GM21786 (cell line): ENCODE data around the gene CFH.
A peak's percentile ranks its signal among the peaks of the same experiment; 100 is the strongest.
"Not testable (repeated sequence)": the region's sequence is repeated elsewhere in the genome, so short reads cannot be mapped to it uniquely, and the experiment has no call there.

Source experiments
- ATAC-seq: cut with Tn5 transposase; IDR thresholded peaks from one replicate; pipeline ENCODE4 v1.9.1; 2021; ENCODE audit not compliant: unreplicated experiment

The CFH gene

GRCh38 chr1:196661345-196661744, 9.5 kb downstream of the CFH start:
- ATAC-seq, result no peak

- no peak for ATAC-seq
These were observed 15.3 kb downstream of the CFH start for GRCh38 chr1:196667131-196667530.

DNA sequence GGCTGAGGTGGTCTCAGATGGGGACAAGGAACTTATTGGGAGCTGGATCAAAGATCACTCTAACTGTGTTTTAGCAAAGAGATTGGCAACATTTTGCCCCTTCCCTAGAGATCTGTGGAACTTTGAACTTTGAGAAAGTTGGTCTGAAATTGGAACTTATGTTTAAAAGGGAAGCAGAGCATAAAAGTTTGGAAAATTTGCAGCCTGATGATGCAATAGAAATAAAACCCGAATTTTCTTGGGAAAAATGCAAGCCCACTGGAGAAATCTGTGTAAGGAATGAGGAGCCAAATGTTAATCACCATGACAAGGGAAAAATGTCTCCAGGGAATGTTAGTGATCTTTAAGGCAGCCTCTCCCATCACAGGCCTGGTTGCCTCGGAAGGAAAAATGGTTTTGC, 17.2 kb downstream of the CFH start:
- ATAC-seq, result no peak

DNA sequence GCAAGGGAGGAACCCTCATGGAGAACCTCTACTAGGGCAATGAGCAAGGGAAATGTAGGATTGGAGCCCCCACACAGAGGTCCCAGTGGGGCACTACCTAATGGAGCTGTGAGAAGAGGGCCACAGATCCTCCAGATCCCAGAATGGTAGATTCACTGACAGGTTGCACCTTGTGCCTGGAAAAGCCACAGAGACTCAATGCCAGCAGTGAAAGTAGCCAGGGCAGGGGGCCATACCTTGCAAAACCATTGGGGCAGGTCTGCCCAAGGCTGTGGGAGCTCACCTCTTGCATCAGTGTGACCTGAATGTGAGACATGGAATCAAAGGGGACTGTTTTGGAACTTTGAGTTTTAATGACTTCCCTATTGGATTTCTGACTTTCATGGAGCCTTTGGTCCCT, 17.9 kb downstream of the CFH start:
- ATAC-seq, result no peak

DNA sequence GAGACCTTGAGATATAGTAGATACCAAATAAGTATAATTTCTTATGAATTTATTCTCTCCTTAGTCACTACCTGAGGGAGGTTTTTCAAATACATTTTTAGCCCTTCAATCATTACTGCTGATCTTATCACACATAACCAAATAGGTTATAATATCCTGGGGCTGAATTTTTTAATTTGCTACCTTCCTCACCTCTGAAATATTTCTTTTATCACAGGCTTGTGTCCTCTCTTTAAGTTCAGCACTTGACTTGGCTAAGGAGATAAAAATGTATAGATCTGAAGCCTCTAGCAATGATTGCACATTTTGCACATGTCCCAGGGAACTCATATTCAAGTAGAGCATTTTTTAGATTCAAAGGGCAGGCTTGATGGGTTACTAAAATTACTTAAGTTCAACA, 23.1 kb downstream of the CFH start:
- no peak for ATAC-seq

DNA sequence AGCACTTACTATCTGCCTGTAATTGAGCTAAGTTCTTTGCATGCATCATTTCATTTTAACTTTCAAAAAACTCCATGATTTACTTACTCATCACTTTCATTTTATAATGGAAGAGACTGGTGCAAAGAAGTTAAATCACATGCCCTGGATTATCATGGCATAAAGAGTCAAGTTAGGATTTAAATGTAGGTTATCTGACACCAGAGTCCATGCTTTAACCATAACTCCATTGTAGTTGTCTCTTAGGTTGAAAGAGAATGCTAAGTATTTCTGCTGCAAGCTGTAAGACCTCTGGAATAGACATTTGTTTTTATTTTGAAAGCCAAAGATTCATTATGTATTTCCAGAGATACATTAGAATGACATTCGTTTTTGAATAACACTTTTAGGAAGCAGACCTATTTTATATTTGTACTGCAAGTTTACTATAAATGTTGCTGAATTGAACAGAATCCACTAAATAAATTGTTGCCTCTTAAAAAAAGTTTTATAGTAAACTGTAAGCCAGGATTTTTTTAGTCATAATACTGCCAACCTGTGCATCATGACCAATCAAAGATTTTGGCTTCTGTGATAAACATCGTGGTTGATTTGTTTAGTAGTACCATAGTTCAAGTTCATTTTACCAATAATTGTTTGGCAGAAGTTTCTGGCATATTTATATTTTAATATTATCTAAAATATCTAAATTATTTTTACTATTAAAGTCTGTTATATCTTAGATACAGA, 26.1 kb downstream of the CFH start:
- no peak for ATAC-seq

DNA sequence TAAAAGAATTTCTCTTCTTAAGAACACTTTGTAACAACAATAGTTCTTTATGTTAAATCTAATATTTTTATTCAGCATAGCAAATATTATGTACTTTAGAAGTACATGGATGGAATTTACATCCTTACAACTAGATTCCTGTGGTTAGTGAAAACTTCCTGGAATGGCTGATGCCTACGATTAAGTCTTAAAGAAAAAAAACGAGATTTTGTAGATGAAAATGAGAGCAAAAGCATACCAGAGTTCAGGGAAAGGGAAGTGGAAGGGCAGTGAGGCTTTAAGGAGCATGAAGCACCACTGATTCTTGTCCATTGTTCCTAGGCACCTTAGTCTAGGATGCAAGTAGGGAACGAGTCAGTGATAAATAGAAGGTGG, 26.7 kb downstream of the CFH start:
- no peak for ATAC-seq

DNA sequence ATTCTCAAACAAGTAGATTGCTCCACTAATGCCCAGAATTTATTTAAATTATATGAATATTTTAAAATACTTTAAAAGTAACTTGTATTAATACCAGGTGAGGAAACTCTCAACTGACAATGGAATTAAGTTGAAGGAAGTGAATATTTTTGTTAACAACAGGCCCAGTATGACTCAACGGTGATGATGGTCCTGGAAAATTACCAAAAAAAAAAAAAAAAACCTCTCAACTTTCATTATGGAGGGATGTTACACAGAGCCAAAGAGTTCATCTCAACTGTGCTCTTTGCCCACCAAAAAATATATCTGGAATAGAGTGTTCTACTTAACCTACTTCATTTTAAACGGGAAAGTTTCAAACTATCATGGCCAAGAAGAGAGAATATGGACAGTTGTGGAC, 28.3 kb downstream of the CFH start:
- ATAC-seq, result no peak

DNA sequence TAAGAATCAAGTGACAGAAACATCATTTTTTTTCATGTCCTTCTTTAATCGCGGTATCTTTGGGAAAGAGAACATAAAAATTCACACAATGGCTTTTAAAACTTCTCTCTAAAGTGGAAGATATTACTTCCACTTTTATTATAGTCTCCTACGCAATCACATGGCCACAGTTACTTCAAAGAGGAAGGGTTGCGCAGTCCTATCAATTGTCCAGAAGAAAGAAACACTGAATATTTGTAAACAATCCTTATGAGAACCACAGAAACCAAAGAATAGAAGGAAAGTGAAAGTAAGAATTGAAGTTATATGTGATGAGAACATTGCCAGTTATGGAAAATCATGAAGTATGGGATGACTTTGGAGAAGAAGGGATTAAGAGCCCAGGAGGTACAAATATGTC, 32.6 kb downstream of the CFH start:
- no peak for ATAC-seq

- ATAC-seq, result no peak
These were observed 33.7 kb downstream of the CFH start for GRCh38 chr1:196685506-196685905.

GRCh38 chr1:196689001-196689400, 37.2 kb downstream of the CFH start:
- ATAC-seq, result no peak

DNA sequence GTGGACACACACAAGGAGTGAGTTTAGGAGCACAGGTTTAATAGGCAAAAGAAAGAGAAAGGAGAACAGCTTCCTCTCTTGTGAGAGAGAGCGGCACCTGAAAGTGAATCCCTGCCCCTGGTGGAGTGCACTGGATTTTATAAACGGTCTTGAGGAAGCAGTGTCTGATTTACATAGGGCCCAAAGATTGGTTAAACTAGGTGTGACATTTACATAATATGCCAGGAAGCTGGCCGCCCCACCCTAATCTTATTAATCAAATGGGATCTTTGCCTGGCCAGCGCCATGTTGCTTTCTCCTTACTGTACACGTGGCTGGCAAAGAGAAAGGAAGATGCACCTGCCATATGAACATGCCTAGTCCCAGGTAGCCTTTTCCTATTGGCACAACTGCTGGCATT, 38.7 kb downstream of the CFH start:
- ATAC-seq, result no peak

GRCh38 chr1:196698993-196699392, 47.1 kb downstream of the CFH start:
- no peak for ATAC-seq

- no peak for ATAC-seq
These were observed 49.3 kb downstream of the CFH start for GRCh38 chr1:196701144-196701543.

DNA sequence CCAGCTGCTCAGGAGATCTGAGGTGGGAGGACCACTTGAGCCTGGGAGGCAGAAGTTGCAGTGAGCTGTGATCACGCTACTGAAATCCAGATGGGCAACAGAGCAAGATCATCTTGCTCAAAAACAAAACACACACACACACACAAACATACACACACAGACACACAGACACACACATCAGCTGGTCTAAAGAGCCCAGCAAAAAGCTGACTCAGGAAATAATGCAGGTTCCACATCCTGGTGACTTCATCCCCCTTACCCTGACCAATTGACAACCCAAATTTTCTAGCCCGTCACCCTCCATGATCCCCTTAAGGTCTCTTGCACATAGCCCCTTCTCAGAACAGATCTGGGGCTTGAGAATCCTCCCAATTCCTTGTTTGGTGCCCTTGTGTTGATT, 58.0 kb downstream of the CFH start:
- ATAC-seq, result not testable (repeated sequence)

- ATAC-seq, result no peak
These were observed 66.0 kb downstream of the CFH start for GRCh38 chr1:196717868-196718267.

GRCh38 chr1:196723325-196724185, 71.7 kb downstream of the CFH start:
- peak; percentile 99 for ATAC-seq

- no peak for ATAC-seq
These were observed 80.7 kb downstream of the CFH start for GRCh38 chr1:196732526-196732925.

DNA sequence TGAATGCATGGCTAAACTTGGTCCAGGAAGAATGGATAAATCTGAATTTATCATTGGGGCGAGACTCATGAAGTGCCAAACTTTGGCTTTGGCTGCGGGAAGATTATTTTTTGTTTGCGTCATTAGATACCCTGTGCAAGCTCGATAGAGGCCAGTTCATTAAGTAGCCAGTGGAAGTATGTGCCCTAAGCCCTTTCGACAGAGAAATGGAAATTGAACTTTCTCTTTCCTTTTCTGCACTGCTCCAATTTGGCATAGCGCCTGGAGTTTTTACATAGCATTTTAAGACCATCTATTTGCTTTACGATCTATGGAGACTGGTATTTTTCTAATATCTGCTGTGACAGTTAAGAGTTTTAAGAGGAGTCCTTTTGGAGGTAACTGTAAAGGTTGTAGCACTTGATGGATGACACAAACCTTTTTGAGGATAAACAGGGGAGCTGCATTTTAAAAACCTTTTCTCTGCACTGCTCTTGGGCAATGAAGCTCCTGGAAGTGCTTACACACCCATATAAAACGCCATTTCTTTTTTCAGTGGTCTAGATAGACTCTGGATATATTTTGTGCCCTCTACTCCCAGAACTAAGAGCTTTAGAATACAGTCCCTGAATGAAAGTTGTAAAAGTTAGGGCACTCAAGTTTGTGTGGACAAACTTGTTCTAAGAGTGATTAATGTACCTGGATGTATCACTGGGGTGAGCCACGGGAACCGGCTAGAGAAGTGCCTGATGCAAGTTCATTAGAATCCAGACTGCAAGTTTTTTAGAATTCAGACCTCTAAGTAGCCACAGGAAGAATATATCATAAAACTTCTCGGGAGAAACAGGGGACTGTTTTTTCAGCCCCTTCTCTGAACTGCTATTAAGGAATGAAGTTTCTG, 81.5 kb downstream of the CFH start:
- ATAC-seq, result no peak

DNA sequence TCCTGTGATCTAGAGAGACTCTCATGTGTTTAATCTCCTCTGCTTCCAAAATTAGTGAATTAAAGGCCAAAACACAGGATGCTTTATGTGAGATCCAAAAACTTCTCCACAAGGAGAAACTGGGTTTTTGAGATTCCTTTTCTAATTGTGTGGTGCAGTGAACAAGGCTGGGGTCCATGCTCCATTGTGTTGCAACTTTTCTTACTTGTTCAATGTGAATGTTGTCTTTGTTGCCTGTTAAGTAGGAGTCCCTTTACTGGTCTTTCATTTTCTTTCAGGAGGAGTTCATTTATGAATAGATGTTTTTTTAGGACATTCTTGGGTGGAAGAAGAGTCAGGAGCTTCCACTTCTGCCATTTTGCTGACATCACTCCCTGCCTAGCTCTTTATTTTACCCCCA, 82.2 kb downstream of the CFH start:
- ATAC-seq, result no peak

GRCh38 chr1:196734460-196734859, 82.6 kb downstream of the CFH start:
- no peak for ATAC-seq

DNA sequence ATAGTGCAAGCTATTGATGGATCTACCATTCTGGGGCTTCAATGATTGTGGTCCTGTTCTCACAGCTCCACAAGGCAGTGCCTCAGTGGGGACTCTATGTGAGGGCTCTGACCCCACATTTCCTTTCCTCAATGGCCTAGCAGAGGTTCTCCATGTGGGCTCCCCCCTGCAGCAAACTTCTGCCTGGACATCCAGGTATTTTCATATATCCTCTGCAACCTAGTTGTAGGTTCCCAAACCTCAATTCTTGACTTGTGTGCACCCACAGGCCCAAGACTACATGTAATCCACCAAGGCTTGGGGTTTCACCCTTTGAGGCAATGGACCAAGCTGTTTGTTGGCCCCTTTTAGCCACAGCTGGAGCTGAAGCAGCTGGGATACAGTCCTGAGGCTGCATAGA, 86.9 kb downstream of the CFH start:
- ATAC-seq, result no peak
